ENCODE measurements around the gene OR9Q1. TPM values are rescaled to one million over a fixed set of nuclear protein-coding genes. Genes with fewer than 3 reads are reported as not detected.

Gene OR9Q1
- total RNA-seq, 2 experiments from 2014 or later, result not detected

DNA sequence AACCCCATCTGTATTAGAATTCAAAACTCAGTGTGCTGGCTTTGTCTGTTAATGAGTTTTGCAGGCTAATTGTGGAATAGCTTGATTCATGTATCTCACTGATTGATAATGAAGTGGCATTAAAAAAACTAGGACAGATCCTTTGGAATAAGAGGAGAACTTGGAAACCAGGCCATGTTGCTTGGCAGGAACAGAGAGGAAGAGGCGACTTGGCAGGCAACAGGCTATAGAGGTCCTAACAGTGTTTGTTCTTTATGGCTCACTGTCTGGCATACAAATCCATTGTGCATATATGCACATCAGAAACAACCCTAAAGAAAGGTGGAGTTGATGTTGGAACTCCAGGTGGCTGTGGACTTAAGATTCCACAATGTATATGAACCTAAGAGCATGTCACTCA, 119.1 kb downstream of the OR9Q1 start:
- no peaks in the 10 kb centered on the region for H3K9me3 ChIP-seq (ENCODE audit: control insufficient read depth in 1 of 2, insufficient read depth in 1 of 2, low read length in 2 of 2)
- no peaks in the 10 kb centered on the region for H3K27me3 ChIP-seq (ENCODE audit: control insufficient read depth in 1 of 2, insufficient read depth in 2 of 2, low read length in 2 of 2)
- H3K36me3 ChIP-seq (ENCODE audit: insufficient read depth, low read length), result no peaks in the 10 kb centered on the region
- Mint-ChIP-seq H3K27me3 (peaks cover 28% of the 10 kb centered on the region), H3K4me1 (ENCODE audit: low read depth) (no peaks in the 10 kb centered on the region), H3K27ac (no peak overlapping the region), H3K9me3 (no peaks in the 10 kb centered on the region), H3K4me3 (no peak overlapping the region), H3K36me3 (ENCODE audit: low read depth) (no peaks in the 10 kb centered on the region)
- no peak overlapping the region for H3K4me3 ChIP-seq (ENCODE audit: low read length)
- ATAC-seq (ENCODE audit: poor library complexity), result no peak
- CTCF ChIA-PET, result no interaction called here
- intact Hi-C loops (cut with DNase I, micrococcal nuclease), result no loop called here
- DNase-seq, result no peak
- H3K27ac ChIP-seq (ENCODE audit: low read depth in 1 of 2, low read length in 2 of 2), result no peak overlapping the region
- POLR2A ChIA-PET, result no interaction called here
- no peaks in the 10 kb centered on the region for H3K4me1 ChIP-seq (ENCODE audit: insufficient read depth, low read length)
- TF ChIP-seq, protein P1, sequence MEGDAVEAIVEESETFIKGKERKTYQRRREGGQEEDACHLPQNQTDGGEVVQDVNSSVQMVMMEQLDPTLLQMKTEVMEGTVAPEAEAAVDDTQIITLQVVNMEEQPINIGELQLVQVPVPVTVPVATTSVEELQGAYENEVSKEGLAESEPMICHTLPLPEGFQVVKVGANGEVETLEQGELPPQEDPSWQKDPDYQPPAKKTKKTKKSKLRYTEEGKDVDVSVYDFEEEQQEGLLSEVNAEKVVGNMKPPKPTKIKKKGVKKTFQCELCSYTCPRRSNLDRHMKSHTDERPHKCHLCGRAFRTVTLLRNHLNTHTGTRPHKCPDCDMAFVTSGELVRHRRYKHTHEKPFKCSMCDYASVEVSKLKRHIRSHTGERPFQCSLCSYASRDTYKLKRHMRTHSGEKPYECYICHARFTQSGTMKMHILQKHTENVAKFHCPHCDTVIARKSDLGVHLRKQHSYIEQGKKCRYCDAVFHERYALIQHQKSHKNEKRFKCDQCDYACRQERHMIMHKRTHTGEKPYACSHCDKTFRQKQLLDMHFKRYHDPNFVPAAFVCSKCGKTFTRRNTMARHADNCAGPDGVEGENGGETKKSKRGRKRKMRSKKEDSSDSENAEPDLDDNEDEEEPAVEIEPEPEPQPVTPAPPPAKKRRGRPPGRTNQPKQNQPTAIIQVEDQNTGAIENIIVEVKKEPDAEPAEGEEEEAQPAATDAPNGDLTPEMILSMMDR (IDR thresholded peaks at IDR 0.05), result no peak

DNA sequence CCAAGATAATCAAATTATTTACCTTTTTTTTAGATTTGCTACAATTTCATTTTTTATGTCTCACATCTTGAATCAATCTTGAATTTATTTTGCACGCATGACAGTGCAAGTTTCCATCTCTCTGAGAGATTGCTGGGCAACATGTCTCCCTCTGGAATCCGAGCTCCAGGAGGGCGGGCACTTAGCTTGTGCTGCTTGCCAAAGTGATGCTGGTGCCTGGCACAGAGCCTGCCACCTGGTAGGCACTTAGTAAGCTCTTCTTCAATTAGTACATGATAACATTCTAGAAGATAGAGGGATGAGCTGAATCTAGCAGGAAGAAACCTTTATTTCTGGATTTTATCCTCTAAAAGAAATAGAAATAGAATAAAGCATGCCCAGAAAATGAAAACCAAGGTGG, 129.1 kb downstream of the OR9Q1 start:
- Histone ChIP-seq H3K27me3 (ENCODE audit: control insufficient read depth in 1 of 2, insufficient read depth in 2 of 2, low read length in 2 of 2) (peaks cover 2 to 3% of the 10 kb centered on the region in 2 experiments), H3K27ac (ENCODE audit: low read depth in 1 of 2, low read length in 2 of 2) (no peak overlapping the region), H3K4me1 (ENCODE audit: insufficient read depth, low read length) (no peaks in the 10 kb centered on the region), H3K9me3 (ENCODE audit: control insufficient read depth in 1 of 2, insufficient read depth in 1 of 2, low read length in 2 of 2) (no peaks in the 10 kb centered on the region), H3K36me3 (ENCODE audit: insufficient read depth, low read length) (no peaks in the 10 kb centered on the region), H3K4me3 (ENCODE audit: low read length) (no peak overlapping the region)
- Mint-ChIP-seq H3K36me3 (ENCODE audit: low read depth) (no peaks in the 10 kb centered on the region), H3K4me3 (no peak overlapping the region), H3K27me3 (peaks cover 36% of the 10 kb centered on the region), H3K9me3 (no peaks in the 10 kb centered on the region), H3K27ac (no peak overlapping the region), H3K4me1 (ENCODE audit: low read depth) (no peaks in the 10 kb centered on the region)
- ChIA-PET CTCF (no interaction called here), POLR2A (no interaction called here)
- ATAC-seq (ENCODE audit: poor library complexity) (no peak), DNase-seq (no peak)
- intact Hi-C loops (cut with DNase I, micrococcal nuclease), result no loop called here
- TF ChIP-seq, protein P1 (IDR thresholded peaks at IDR 0.05), result no peak

DNA sequence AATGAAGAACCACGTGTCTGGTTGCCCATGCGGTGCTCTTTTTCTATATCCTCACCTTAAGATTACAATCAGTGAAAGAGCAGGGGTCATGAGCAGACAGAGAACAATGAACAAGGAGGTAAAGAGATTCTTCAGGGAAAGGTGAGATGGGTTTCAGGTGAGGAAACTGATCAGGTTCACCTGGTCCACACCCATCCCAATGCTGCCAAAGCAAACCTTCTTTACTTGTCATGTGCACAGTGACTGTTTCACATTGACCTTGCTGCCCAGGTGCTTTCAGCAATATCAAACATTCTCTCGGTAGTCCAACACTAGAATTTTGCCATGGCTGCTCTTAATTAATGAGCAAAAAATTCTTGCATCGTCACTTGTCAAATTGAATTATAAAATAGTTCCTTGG, 140.7 kb downstream of the OR9Q1 start:
- no peaks in the 10 kb centered on the region for H3K36me3 Mint-ChIP-seq (ENCODE audit: low read depth)
- CTCF ChIA-PET, result no interaction called here
- H3K9me3 Mint-ChIP-seq, result no peaks in the 10 kb centered on the region

More for the DNA sequence above, 140.7 kb downstream of the OR9Q1 start:
- no peaks in the 10 kb centered on the region for H3K9me3 ChIP-seq (ENCODE audit: control insufficient read depth in 1 of 2, insufficient read depth in 1 of 2, low read length in 2 of 2)
- H3K4me1 Mint-ChIP-seq (ENCODE audit: low read depth), result no peaks in the 10 kb centered on the region
- TF ChIP-seq, protein P1 (IDR thresholded peaks at IDR 0.05), result no peak
- no peaks in the 10 kb centered on the region for H3K27me3 ChIP-seq (ENCODE audit: control insufficient read depth in 1 of 2, insufficient read depth in 2 of 2, low read length in 2 of 2)
- intact Hi-C loops (cut with DNase I, micrococcal nuclease), result no loop called here
- H3K4me3 Mint-ChIP-seq, result no peak overlapping the region
- H3K27ac Mint-ChIP-seq, result no peak overlapping the region
- H3K4me1 ChIP-seq (ENCODE audit: insufficient read depth, low read length), result no peaks in the 10 kb centered on the region
- no peaks in the 10 kb centered on the region for H3K36me3 ChIP-seq (ENCODE audit: insufficient read depth, low read length)
- no peak for ATAC-seq (ENCODE audit: poor library complexity)
- no peak for DNase-seq
- no peak overlapping the region for H3K4me3 ChIP-seq (ENCODE audit: low read length)
- peaks cover 13% of the 10 kb centered on the region for H3K27me3 Mint-ChIP-seq
- H3K27ac ChIP-seq (ENCODE audit: low read depth in 1 of 2, low read length in 2 of 2), result no peak overlapping the region
- POLR2A ChIA-PET, result no interaction called here

Measured in CD4-positive, alpha-beta T cell (primary cell).